HG03442 (cell line): ENCODE results near the gene BCR.
"Not testable (repeated sequence)": the region's sequence is repeated elsewhere in the genome, so short reads cannot be mapped to it uniquely, and the experiment has no call there.

Experiments
- ATAC-seq: cut with Tn5 transposase; IDR thresholded peaks from one replicate; pipeline ENCODE4 v1.9.1; 2021; ENCODE audit warnings: mild to moderate bottlenecking, moderate library complexity; ENCODE audit not compliant: unreplicated experiment

BCR gene

DNA sequence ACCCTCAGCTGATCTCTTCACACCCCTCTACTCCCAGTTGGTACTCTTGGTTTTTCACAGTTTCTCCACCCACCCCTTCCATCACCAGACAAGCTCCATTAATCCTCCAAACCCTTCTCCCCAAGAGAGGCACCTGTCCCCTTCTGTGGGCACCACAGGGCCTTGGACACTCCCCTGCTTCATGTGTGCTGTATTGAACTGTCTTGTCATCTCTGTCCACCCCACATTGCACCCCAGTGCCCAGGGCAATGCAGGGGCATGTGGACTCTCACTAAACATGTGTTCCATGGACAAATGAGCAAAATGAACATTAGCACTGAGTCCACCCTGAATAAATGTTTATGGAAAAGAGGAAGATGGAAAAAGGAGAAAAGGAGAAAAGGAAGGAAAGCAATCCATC, 181.4 kb downstream of the BCR start:
- no peak for ATAC-seq

DNA sequence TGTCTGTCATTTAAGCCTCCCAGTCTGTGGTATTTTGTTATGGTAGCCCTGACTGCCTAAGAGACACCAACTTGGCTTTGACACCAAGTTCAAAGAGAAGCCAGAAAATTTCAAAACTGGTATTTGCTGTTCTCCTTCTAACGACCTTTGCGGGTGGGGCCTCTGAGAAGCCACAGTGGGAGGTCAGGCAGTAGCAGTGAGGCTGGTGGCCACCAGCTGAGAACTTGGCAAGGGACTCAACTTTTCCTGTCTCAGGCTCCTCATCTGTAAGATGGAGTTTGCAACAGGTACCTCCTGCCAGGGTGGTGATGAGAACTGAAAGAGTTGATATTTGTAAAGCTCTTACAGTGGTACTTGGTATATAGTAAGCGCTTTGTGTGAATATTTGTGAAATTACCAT, 183.4 kb downstream of the BCR start:
- ATAC-seq = no peak

DNA sequence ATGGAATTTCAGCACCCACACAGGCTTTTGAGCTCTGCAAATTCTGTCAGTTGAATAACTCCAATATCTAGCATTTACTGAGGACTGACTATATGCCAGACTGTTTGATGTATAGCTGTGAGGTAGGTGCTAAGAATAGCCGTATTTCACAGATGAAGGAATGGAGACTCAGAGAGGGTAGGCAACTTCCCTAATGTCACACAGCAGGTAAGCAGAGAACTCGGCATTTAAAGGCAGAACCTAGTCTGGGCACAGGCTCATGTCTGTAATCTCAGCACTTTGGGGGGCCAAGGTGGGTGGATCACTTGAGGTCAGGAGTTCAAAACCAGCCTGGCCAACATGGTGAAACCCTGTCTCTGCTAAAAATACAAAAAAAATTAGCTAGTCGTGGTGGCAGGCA, 184.1 kb downstream of the BCR start:
- no peak for ATAC-seq

DNA sequence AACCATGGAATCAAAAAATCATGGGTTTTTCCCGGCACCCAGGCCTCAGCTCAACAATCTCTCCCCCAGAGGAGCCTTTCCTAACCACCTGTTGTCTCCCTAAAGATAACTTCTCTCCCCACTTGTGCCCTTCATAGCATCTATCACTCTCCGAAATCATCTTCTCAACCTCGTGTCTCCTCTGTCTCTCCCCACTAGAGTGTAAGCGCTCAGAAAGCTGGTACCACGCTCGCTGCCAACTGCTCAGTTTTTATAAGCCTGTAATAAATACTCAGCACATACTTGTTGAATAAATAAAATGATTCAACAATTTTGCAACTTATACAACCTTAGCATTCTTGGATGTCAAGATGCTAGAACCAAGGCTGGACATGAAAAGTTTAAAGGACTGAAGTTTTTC, 185.2 kb downstream of the BCR start:
- no peak for ATAC-seq

DNA sequence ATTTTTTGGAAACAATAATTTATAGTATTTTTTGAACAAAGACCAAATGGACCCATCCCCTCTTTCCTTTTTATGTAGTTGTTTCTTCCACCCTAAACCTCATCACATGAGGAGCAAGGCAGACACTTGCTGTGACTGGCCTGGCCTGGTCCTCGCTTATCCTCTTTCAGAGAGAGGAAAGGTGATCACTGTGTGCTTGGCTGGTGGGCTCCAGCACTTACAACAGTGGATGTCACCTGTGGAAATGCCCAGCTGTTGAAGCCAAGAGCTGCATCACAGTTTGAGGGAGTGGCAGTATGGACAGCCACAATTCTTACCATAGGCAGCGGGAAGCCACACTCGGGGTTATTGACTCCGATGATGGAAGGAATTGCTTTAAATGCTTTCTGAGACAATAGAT, 185.7 kb downstream of the BCR start:
- ATAC-seq = no peak

DNA sequence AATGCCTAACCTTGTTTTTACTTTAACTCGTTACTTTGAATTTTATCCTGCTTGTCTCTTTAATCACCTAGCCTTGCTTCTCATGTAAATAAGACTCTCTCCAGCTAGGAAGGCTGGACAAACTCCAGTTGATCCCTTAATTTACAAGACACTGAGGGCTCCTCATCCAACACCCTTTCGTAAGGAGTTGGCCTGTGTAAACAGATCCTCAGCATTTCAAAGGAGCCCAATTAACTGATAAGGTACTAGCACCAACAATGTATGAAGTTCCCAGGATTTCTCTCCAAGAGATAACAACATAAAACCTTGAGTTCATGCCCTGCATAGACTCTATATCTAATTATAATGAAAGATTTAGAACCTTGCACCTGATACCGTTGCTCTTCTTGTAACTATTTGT, 186.9 kb downstream of the BCR start:
- not testable (repeated sequence) for ATAC-seq
